ENCODE data around the gene LRMDA.

DNA sequence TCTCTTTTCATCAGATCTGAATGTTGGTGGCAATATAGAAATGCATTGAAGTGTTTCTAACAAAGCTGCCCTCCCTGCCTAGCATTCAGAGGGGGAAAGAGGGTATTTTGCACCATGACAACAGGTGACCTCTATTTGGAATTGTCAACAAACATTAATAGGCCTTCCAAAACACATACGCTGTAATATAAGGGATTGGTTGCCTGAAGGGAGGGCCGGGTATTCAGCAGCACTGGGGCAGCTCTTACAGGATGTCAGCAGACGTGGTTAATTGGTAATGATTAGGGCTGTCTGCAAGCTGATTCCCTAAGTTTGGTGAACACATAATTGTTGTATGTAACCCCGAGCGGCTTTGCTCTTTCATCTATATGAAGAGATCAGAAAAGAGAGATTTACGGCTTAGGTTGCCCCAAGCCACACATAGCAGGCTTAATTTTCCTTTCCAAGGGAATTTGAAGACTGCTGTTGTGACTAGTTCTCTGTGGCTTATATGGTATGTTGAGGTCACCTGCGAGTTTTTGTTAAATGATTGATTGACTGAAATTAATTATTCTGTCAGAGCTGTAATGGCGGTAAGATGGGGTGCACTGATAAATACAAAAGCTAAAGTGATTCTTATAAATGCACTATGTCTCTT, 759.3 kb downstream of the LRMDA start:
- TF ChIP-seq, protein P1, sequence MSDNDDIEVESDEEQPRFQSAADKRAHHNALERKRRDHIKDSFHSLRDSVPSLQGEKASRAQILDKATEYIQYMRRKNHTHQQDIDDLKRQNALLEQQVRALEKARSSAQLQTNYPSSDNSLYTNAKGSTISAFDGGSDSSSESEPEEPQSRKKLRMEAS (IDR thresholded peaks at IDR 0.05) = no peak
- TF ChIP-seq, protein P2, sequence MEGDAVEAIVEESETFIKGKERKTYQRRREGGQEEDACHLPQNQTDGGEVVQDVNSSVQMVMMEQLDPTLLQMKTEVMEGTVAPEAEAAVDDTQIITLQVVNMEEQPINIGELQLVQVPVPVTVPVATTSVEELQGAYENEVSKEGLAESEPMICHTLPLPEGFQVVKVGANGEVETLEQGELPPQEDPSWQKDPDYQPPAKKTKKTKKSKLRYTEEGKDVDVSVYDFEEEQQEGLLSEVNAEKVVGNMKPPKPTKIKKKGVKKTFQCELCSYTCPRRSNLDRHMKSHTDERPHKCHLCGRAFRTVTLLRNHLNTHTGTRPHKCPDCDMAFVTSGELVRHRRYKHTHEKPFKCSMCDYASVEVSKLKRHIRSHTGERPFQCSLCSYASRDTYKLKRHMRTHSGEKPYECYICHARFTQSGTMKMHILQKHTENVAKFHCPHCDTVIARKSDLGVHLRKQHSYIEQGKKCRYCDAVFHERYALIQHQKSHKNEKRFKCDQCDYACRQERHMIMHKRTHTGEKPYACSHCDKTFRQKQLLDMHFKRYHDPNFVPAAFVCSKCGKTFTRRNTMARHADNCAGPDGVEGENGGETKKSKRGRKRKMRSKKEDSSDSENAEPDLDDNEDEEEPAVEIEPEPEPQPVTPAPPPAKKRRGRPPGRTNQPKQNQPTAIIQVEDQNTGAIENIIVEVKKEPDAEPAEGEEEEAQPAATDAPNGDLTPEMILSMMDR (IDR thresholded peaks at IDR 0.05; ENCODE audit: control extremely low read depth in 1 of 3, insufficient read depth in 1 of 3, low read depth in 1 of 3, low read length in 3 of 3) = no peak
- TF ChIP-seq KDM1A (IDR thresholded peaks at IDR 0.05; ENCODE audit: borderline replicate concordance, low read length) (no peak), MAFK (IDR thresholded peaks at IDR 0.05; ENCODE audit: low read depth, low read length) (no peak), TCF12 (IDR thresholded peaks at IDR 0.05; ENCODE audit: low read depth, low read length) (no peak), ZNF274 (IDR thresholded peaks at IDR 0.05; ENCODE audit: borderline replicate concordance, extremely low read depth, low read length) (no peak), EZH2 (IDR thresholded peaks at IDR 0.05; ENCODE audit: low read depth, low read length, severe bottlenecking) (no peak)
